Measurements from ENCODE around the gene XRCC1. TPM values are rescaled to one million over a fixed set of nuclear protein-coding genes. Genes with fewer than 3 reads are reported as not detected.

Gene XRCC1
- total RNA-seq, 1 donor from 2014 or later: 20.9 TPM

DNA sequence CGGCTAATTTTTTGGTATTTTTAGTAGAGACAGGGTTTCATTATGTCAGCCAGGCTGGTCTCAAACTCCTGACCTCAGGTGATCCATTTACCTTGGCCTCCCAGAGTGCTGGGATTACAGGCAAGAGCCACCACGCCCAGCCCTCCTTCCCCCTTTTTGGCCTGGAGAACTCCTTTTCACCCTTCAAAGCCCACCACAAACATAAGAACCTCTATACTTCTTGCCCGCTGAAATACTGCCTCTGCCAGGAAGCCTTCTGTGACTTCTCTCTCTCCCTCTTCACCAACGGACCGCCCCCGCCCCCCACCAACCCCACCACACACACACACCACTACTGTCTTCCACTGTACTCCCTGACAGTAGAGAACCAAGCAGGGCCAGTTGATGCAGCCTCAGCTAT, 41.6 kb upstream of the XRCC1 start:
- Histone ChIP-seq H3K9me3 (no peaks in the 10 kb centered on the region), H3K4me3 (no peak overlapping the region), H3K27ac (no peak overlapping the region), H3K27me3 (no peaks in the 10 kb centered on the region), H3K4me1 (peaks cover 19% of the 10 kb centered on the region), H3K36me3 (peaks cover 0 to 12% of the 10 kb centered on the region in 2 donors)
- TF ChIP-seq, protein P1, sequence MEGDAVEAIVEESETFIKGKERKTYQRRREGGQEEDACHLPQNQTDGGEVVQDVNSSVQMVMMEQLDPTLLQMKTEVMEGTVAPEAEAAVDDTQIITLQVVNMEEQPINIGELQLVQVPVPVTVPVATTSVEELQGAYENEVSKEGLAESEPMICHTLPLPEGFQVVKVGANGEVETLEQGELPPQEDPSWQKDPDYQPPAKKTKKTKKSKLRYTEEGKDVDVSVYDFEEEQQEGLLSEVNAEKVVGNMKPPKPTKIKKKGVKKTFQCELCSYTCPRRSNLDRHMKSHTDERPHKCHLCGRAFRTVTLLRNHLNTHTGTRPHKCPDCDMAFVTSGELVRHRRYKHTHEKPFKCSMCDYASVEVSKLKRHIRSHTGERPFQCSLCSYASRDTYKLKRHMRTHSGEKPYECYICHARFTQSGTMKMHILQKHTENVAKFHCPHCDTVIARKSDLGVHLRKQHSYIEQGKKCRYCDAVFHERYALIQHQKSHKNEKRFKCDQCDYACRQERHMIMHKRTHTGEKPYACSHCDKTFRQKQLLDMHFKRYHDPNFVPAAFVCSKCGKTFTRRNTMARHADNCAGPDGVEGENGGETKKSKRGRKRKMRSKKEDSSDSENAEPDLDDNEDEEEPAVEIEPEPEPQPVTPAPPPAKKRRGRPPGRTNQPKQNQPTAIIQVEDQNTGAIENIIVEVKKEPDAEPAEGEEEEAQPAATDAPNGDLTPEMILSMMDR (IDR thresholded peaks at IDR 0.05): no peak
- TF ChIP-seq POLR2AphosphoS5 (IDR thresholded peaks at IDR 0.05; ENCODE audit: insufficient read depth in 1 of 2, low read depth in 1 of 2) (no peak), POLR2A (IDR thresholded peaks at IDR 0.05) (no peak)
- intact Hi-C loops (cut with DNase I): no loop called here
- no peak for DNase-seq (ENCODE audit: extremely low spot score in 2 of 2)

DNA sequence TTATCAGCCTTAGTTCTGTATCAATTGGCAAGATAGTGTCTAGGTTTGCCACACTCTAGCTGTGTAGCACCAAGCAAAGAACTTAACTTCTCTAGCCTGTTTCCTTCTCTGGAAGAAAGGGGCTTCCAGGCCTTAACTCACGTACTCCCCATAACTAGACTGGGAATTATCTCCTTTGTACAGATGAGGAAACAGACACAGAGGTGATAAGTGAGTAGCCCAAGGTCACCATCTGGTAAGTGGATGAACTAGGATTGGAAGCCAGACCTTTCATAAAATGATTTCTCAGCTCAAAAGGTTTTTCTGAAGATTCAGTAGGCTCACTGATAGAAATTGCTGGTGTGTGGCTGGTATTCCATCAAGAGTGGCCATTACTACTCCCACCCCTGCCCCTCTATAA, 41.0 kb upstream of the XRCC1 start:
- intact Hi-C loops (cut with DNase I): no loop called here
- Histone ChIP-seq H3K27me3 (no peaks in the 10 kb centered on the region), H3K4me3 (no peak overlapping the region), H3K36me3 (peaks cover 0 to 12% of the 10 kb centered on the region in 2 donors), H3K27ac (no peak overlapping the region), H3K9me3 (no peaks in the 10 kb centered on the region), H3K4me1 (peaks cover 19% of the 10 kb centered on the region)
- DNase-seq (ENCODE audit: extremely low spot score in 2 of 2): no peak
- TF ChIP-seq, protein P1 (IDR thresholded peaks at IDR 0.05): no peak
- TF ChIP-seq POLR2A (IDR thresholded peaks at IDR 0.05): no peak
- TF ChIP-seq POLR2AphosphoS5 (IDR thresholded peaks at IDR 0.05; ENCODE audit: insufficient read depth in 1 of 2, low read depth in 1 of 2): no peak

DNA sequence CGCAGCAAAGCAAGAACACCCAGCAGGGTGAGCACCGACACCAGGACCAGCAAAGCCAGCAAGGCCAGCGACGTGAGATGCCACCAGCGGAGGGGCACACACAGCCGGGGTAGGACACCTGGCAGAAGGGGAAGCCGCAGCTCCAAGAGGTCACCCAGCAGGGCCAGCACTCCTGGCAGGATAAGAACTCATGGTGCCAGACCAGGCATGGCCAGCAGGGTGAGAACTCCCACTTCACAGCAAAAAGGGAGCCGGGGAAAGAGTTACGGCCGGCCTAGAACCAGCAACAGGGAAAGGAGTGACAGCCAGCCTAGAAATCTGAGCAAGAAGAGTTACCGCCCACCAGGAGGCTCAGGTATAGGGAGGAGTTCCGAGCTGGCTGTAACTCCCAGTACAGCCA, 37.0 kb upstream of the XRCC1 start:
- H3K4me1 ChIP-seq: no peaks in the 10 kb centered on the region
- H3K27me3 ChIP-seq: no peaks in the 10 kb centered on the region
- no peak overlapping the region for H3K4me3 ChIP-seq
- intact Hi-C loops (cut with DNase I): no loop called here
- TF ChIP-seq, protein P1 (IDR thresholded peaks at IDR 0.05): no peak
- TF ChIP-seq POLR2A (IDR thresholded peaks at IDR 0.05) (no peak), POLR2AphosphoS5 (IDR thresholded peaks at IDR 0.05; ENCODE audit: insufficient read depth in 1 of 2, low read depth in 1 of 2) (no peak)
- no peak overlapping the region for H3K27ac ChIP-seq
- DNase-seq (ENCODE audit: extremely low spot score in 2 of 2): no peak
- peaks cover 0 to 12% of the 10 kb centered on the region in 2 donors for H3K36me3 ChIP-seq
- no peaks in the 10 kb centered on the region for H3K9me3 ChIP-seq

DNA sequence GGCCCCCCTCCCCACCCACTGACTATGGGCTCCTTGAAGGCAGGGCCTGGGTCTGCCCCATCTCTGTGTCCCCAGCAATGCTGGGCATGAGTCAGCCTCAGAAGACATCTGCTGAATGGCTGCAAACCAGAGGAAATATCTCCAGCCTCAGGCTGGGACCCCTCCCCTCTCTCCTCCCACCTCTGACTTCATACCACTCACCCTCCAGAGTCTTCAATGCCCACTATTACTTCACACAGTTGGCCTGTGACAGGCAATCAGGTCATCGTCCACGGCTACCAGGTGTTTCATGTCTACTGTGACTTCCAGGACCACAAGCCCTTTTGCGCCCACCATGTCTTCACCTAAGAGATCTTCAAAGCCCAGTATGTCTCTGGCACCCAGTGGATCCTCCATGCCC, 36.5 kb upstream of the XRCC1 start, which contains the start of gene SRRM5:
Gene SRRM5 (plus strand): TSS at position 301 of the 400 bp plus-strand sequence. CDS start 34 bp downstream, at position 335.
- peaks cover 6% of the 10 kb centered on the region for H3K4me1 ChIP-seq
- no peak for DNase-seq (ENCODE audit: extremely low spot score in 2 of 2)
- no peak within 1 kb of the TSS for H3K4me3 ChIP-seq
- H3K27me3 ChIP-seq: no peaks in the 10 kb centered on the region
- H3K9me3 ChIP-seq: no peaks in the 10 kb centered on the region
- intact Hi-C loops (cut with DNase I): no loop called here
- H3K36me3 ChIP-seq: peaks cover 0 to 15% of the 10 kb centered on the region in 2 donors
- no peak within 1 kb of the TSS for H3K27ac ChIP-seq
- TF ChIP-seq POLR2A (IDR thresholded peaks at IDR 0.05): no peak
- no peak for TF ChIP-seq POLR2AphosphoS5 (IDR thresholded peaks at IDR 0.05; ENCODE audit: insufficient read depth in 1 of 2, low read depth in 1 of 2)
- TF ChIP-seq, protein P1 (IDR thresholded peaks at IDR 0.05): no peak

DNA sequence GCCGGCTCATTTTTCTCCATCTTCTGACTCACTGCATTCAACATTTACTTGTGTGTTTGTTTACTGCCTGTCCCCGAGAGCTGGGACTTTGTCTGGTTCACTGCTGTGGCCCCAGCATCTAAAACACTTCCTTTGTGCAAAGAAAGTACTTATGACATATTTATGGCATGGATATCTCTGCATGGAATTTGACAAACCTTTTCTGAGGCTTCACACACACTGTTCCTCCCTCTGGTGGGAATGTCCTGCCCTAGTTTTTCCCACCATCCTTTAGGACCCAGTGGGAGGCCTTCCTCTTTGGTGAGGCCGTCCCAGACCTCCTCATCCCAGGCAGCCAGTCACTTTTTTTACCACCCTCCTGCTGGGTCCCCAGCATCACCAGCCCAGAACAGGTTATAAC, 35.2 kb upstream of the XRCC1 start:
- Histone ChIP-seq H3K36me3 (peaks cover 0 to 17% of the 10 kb centered on the region in 2 donors), H3K27ac (no peak overlapping the region), H3K27me3 (no peaks in the 10 kb centered on the region), H3K9me3 (no peaks in the 10 kb centered on the region), H3K4me1 (peaks cover 15% of the 10 kb centered on the region), H3K4me3 (no peak overlapping the region)
- intact Hi-C loops (cut with DNase I): no loop called here
- TF ChIP-seq POLR2AphosphoS5 (IDR thresholded peaks at IDR 0.05; ENCODE audit: insufficient read depth in 1 of 2, low read depth in 1 of 2) (no peak), POLR2A (IDR thresholded peaks at IDR 0.05) (no peak)
- TF ChIP-seq, protein P1 (IDR thresholded peaks at IDR 0.05): no peak
- no peak for DNase-seq (ENCODE audit: extremely low spot score in 2 of 2)
